HPDE6-E6E7 (cell line): ENCODE measurements around the gene NIPBL.
"Not testable (repeated sequence)": the region's sequence is repeated elsewhere in the genome, so short reads cannot be mapped to it uniquely, and the experiment has no call there.

Experiments used
- DNase-seq: peaks from one replicate; pipeline ENCODE4 v3.0.0; 2011; ENCODE audit warnings: missing footprints; ENCODE audit errors: extremely low spot score

NIPBL gene

DNA sequence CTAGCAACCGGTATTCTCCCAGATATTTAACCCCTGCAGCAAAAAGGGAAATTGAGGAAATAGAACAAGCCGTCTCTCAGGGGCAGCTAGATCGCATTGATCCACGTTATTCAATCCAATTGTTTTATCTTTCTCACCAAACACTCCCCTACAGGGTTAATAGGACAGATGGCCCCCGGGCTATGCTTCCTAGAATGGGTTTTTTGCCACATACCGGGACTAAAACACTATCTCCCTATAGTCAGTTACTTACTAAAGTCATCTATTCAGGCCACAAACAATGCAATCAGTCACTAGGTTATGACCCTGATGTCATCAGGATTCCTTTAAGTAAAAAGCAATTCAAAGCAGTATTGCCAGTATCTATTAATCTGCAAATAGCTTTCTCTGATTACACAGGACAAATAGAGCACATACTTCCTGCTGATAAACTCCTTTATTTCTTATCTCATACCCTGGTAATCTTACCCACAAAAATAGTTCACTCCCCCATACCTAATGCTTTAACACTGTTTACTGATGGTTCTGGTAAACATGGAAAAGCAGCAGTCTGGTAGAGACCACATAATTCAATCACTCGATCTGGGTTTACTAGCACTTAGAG is 213.7 kb downstream of the NIPBL start:
- no peak for DNase-seq

DNA sequence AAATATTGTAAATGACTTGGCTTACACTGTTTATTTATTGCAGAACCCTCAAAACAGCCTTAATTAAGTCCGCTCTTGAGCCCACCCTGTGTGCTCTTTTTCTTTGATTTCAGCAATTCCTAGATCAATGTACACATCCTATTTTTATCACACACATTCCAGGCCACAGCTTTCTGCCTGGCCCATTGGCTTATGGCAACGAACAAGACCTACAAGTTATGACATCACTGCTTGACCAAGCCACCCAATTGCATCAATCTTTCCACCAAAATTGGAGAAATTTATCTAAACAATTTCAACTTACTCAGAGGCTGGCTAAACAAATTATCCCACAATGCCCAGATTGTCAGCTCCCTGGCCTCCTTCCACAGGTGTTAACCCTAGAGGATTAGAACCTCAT is 214.2 kb downstream of the NIPBL start:
- no peak for DNase-seq

DNA sequence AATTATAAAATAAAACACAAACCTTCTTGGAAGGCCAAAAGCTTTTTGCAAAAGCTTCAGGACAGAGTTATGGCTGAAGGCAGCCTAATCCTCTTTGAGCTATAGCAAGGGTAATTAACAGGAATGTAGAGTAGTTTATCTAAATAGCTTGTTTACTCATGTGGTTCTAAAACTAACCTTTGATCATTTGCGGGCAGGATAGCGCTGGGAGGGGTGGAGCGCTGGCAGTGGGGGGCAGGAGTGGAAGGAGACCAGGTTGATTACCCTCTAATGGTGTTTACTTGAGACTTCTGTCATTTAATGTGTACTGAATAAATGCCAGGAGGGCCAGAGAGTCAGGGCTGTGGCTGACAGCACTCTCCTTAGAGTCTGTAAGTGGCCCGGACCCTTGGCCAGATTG is 217.2 kb downstream of the NIPBL start:
- DNase-seq: not testable (repeated sequence)

DNA sequence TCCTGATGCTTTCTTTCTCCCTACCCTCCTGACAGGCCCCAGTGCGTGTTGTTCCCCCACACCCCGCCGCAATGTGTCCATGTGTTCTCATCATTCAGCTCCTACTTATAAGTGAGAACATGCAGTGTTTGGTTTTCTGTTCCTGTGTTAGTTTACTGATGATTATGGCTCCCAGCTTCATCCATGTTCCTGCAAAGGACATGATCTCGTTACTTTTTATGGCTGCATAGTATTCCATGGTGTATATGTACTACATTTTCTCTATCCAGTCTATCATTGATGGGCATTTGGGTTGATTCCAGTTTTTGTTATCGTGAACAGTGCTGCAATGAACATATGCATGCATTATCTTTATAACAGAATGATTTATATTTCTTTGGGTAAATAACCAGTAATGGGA is 222.7 kb downstream of the NIPBL start:
- DNase-seq: not testable (repeated sequence)

GRCh38 chr5:37103302-37103701 is 226.7 kb downstream of the NIPBL start:
- no peak for DNase-seq

DNA sequence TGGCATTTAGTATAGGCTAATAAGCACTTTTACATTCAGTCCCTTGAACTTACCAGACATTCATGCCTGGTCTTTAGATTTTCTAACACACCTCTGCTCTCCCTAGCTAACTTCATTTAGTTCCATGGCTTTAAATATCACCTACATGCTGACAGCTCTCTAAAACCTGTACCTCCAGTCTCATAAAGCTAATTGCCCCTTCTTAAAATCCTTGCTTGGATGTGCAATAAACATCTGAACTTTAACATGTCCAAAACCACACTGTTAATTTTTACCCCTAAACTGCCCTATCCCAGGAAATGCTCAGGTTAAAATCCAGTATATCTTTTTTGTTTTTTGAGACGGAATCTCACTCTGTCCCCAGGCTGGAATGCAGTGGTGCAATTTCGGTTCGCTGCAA is 232.8 kb downstream of the NIPBL start:
- DNase-seq: no peak

DNA sequence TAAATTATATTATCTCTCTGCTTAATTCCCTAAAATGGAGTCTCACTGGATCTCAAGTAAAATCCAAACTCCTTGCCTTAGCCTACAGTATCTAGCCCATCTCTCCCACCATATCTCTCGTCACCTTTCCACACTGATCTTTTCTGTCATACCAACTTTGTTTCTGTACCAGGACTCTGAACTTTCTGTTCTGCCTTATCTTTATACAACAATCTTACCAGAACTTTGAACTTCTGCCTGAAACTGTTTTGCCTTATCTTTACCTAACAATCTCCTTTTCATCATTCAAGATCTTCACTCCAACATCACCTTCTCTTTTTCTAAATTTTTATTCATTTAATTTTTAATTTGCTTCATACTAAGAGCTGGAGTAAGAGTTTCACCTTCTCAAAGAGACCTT is 233.6 kb downstream of the NIPBL start:
- no peak for DNase-seq

DNA sequence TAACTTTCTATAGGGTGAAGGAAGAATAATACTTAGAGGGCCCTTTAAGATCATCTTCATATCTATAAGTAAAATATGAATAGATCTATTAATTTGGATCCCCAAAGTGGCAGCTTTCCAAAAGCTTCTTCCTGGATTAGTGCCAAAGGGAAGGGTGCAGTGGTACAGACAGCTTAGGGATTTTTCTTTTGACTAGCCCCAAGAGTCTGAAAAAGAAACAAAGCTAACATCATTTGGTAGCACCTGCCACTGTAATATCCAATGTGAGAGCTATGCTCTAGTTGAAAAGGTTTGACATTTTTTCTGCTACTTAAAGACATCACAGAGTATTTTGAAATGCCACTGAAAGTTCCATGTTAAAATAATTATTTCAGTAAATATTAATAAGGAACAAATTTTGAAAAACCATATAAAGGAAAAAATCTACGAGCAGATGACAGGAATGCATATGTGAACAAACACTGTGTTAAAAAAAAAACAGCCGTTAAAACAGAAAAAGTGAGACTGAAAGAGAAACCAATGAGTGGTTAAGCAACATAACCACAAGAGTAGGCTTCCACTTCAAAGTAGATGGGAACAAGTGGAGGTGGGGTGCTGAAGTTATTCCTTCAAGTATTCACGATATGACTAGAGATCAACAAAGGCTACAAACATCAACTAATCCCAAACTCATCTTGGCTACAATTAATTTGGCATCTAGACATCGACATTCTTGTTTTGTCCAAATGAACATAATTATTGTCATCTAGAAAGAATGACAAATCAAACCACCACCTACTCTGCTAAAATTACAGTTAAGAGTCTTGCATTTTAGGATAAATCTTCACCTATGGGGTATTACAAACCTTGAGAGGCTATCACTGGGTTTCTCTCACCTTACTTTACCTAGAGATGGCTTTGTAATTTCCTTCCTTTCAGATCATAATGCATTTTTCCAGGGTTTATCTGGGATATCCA is 235.1 kb downstream of the NIPBL start:
- no peak for DNase-seq

DNA sequence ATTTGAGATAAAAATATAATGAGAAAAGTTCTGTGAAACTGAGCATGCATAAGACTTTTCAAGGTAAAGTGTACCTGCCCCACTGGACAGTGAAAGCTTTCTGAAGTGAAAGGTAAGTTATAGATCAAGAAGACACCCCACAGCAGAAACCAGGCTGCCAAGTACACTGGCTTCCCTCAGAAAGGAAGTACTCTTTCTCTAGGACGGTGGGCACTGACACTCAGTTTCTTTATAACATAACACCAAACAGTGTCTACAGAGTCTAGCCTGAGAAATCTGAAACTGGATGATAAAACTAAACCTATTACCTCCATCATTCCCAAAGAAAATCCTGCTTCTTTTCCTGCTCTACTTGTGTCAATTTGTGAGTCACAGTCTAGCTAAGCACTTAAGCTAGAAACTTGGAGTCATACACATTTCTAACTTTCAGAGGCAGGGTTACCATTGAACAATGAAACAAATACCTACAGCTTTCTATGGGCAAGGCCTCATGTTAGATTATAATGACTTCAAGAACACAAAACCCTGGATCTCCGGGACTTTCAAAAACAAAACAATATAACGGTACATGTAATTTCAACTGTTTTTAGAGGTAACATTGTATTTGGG is 235.9 kb downstream of the NIPBL start:
- DNase-seq: no peak
